Measurements from ENCODE around the gene GBP3.
"Not testable (repeated sequence)": the region's sequence is repeated elsewhere in the genome, so short reads cannot be mapped to it uniquely, and the experiment has no call there.

The GBP3 gene

GRCh38 chr1:88980870-88981269 lies 41.8 kb downstream of the GBP3 start:
- DNase-seq (ENCODE audit: extremely low read depth in 1 of 2, low read depth in 1 of 2): no peak

- DNase-seq (ENCODE audit: extremely low read depth in 1 of 2, low read depth in 1 of 2): no peak
These were observed 42.9 kb downstream of the GBP3 start for GRCh38 chr1:88979749-88980116.

- no peak for DNase-seq (ENCODE audit: extremely low read depth in 1 of 2, low read depth in 1 of 2)
These were observed 43.5 kb downstream of the GBP3 start for GRCh38 chr1:88979054-88979748.

- DNase-seq (ENCODE audit: extremely low read depth in 1 of 2, low read depth in 1 of 2): no peak
These were observed 46.4 kb downstream of the GBP3 start for GRCh38 chr1:88976235-88976634.

- not testable (repeated sequence) for DNase-seq (ENCODE audit: extremely low read depth in 1 of 2, low read depth in 1 of 2)
These were observed 48.0 kb downstream of the GBP3 start for GRCh38 chr1:88974616-88975172.

- no peak for DNase-seq (ENCODE audit: extremely low read depth in 1 of 2, low read depth in 1 of 2)
These were observed 49.0 kb downstream of the GBP3 start for GRCh38 chr1:88973520-88974137.

- no peak for DNase-seq (ENCODE audit: extremely low read depth in 1 of 2, low read depth in 1 of 2)
These were observed 60.9 kb downstream of the GBP3 start for GRCh38 chr1:88961647-88962275.

GRCh38 chr1:88961081-88961480 lies 61.6 kb downstream of the GBP3 start:
- no peak for DNase-seq (ENCODE audit: extremely low read depth in 1 of 2, low read depth in 1 of 2)

Data from activated CD8-positive, alpha-beta memory T cell treated with anti-CD3 and anti-CD28 coated beads for 1 hour (primary cell).